ENCODE data around the gene CAMK2B.

Gene CAMK2B

GRCh38 chr7:44353668-44354067 is 28.3 kb upstream of the CAMK2B start:
- no peak overlapping the region for H2AK5ac ChIP-seq (ENCODE audit: low read length, severe bottlenecking)
- H3K4me1 ChIP-seq (ENCODE audit: control insufficient read depth, insufficient read depth, low read depth, low read length): no peaks in the 10 kb centered on the region
- H3K14ac ChIP-seq (ENCODE audit: low read length in 2 of 2): no peak overlapping the region
- H4K91ac ChIP-seq (ENCODE audit: low read length): no peak overlapping the region
- DNase-seq: no peak
- H2AFZ ChIP-seq (ENCODE audit: low read depth, low read length): no peak overlapping the region
- H3K9ac ChIP-seq (ENCODE audit: low read length): no peak overlapping the region
- H3K4me2 ChIP-seq (ENCODE audit: low read length, poor library complexity, severe bottlenecking): no peak overlapping the region
- H4K8ac ChIP-seq (ENCODE audit: low read length): no peak overlapping the region
- no peak overlapping the region for H2BK15ac ChIP-seq (ENCODE audit: low read depth, poor library complexity, severe bottlenecking)
- H2BK120ac ChIP-seq (ENCODE audit: low read depth, low read length): no peak overlapping the region
- H3K27me3 ChIP-seq (ENCODE audit: control insufficient read depth in 1 of 2, insufficient read depth in 1 of 2, low read length in 2 of 2): peaks cover 0 to 20% of the 10 kb centered on the region in 2 experiments
- H3K23ac ChIP-seq (ENCODE audit: low read length in 2 of 2): no peak overlapping the region
- H3K9me3 ChIP-seq (ENCODE audit: control insufficient read depth, low read length): peaks cover 28% of the 10 kb centered on the region
- no peak overlapping the region for H3K4me3 ChIP-seq (ENCODE audit: insufficient read depth in 1 of 2, low read depth in 1 of 2, low read length in 2 of 2)
- WGBS: 14% methylated on average over 1 of the region's 2 CpGs
- no peak overlapping the region for H3K4ac ChIP-seq (ENCODE audit: low read depth in 1 of 2, low read length in 2 of 2)
- no peaks in the 10 kb centered on the region for H3K79me1 ChIP-seq (replicated peaks; ENCODE audit: low read length, poor library complexity, severe bottlenecking)
- no peak overlapping the region for H2BK5ac ChIP-seq (ENCODE audit: low read depth, low read length, poor library complexity, severe bottlenecking)
- H3K27ac ChIP-seq (ENCODE audit: low read length, poor library complexity, severe bottlenecking): no peak overlapping the region
- no peak overlapping the region for H3K18ac ChIP-seq (ENCODE audit: low read depth in 1 of 2, low read length in 2 of 2)
- H2BK12ac ChIP-seq (ENCODE audit: low read length in 2 of 2): no peak overlapping the region
- H3K36me3 ChIP-seq (ENCODE audit: control insufficient read depth in 1 of 2, insufficient read depth in 2 of 2, low read depth in 1 of 2, low read length in 2 of 2): no peaks in the 10 kb centered on the region

GRCh38 chr7:44348851-44349781 is 23.7 kb upstream of the CAMK2B start:
- no peak overlapping the region for H3K4me2 ChIP-seq (ENCODE audit: low read length, poor library complexity, severe bottlenecking)
- no peak overlapping the region for H2BK12ac ChIP-seq (ENCODE audit: low read length in 2 of 2)
- no peak overlapping the region for H2BK120ac ChIP-seq (ENCODE audit: low read depth, low read length)
- H3K14ac ChIP-seq (ENCODE audit: low read length in 2 of 2): no peak overlapping the region
- peak; percentile 15 for DNase-seq
- peaks cover 14% of the 10 kb centered on the region for H3K9me3 ChIP-seq (ENCODE audit: control insufficient read depth, low read length)
- peaks cover 8 to 23% of the 10 kb centered on the region in 2 experiments for H3K27me3 ChIP-seq (ENCODE audit: control insufficient read depth in 1 of 2, insufficient read depth in 1 of 2, low read length in 2 of 2)
- H2AK5ac ChIP-seq (ENCODE audit: low read length, severe bottlenecking): no peak overlapping the region
- H3K36me3 ChIP-seq (ENCODE audit: control insufficient read depth in 1 of 2, insufficient read depth in 2 of 2, low read depth in 1 of 2, low read length in 2 of 2): no peaks in the 10 kb centered on the region
- no peaks in the 10 kb centered on the region for H3K4me1 ChIP-seq (ENCODE audit: control insufficient read depth, insufficient read depth, low read depth, low read length)
- no peak overlapping the region for H2AFZ ChIP-seq (ENCODE audit: low read depth, low read length)
- no peak overlapping the region for H3K18ac ChIP-seq (ENCODE audit: low read depth in 1 of 2, low read length in 2 of 2)
- no peak overlapping the region for H4K91ac ChIP-seq (ENCODE audit: low read length)
- H3K79me1 ChIP-seq (replicated peaks; ENCODE audit: low read length, poor library complexity, severe bottlenecking): no peaks in the 10 kb centered on the region
- H3K27ac ChIP-seq (ENCODE audit: low read length, poor library complexity, severe bottlenecking): no peak overlapping the region
- H2BK5ac ChIP-seq (ENCODE audit: low read depth, low read length, poor library complexity, severe bottlenecking): no peak overlapping the region
- H2BK15ac ChIP-seq (ENCODE audit: low read depth, poor library complexity, severe bottlenecking): peak overlapping the region; percentile 16
- H3K23ac ChIP-seq (ENCODE audit: low read length in 2 of 2): no peak overlapping the region
- no peak overlapping the region for H3K9ac ChIP-seq (ENCODE audit: low read length)
- H3K4me3 ChIP-seq (ENCODE audit: insufficient read depth in 1 of 2, low read depth in 1 of 2, low read length in 2 of 2): no peak overlapping the region
- no peak overlapping the region for H3K4ac ChIP-seq (ENCODE audit: low read depth in 1 of 2, low read length in 2 of 2)
- 69% methylated on average over 7 of the region's 9 CpGs for WGBS
- no peak overlapping the region for H4K8ac ChIP-seq (ENCODE audit: low read length)

GRCh38 chr7:44348300-44348699 is 22.9 kb upstream of the CAMK2B start:
- no peak overlapping the region for H3K4me2 ChIP-seq (ENCODE audit: low read length, poor library complexity, severe bottlenecking)
- no peak overlapping the region for H2BK15ac ChIP-seq (ENCODE audit: low read depth, poor library complexity, severe bottlenecking)
- H3K23ac ChIP-seq (ENCODE audit: low read length in 2 of 2): no peak overlapping the region
- H2BK12ac ChIP-seq (ENCODE audit: low read length in 2 of 2): no peak overlapping the region
- no peak overlapping the region for H3K4me3 ChIP-seq (ENCODE audit: insufficient read depth in 1 of 2, low read depth in 1 of 2, low read length in 2 of 2)
- H2AFZ ChIP-seq (ENCODE audit: low read depth, low read length): no peak overlapping the region
- no peak overlapping the region for H3K27ac ChIP-seq (ENCODE audit: low read length, poor library complexity, severe bottlenecking)
- H3K9me3 ChIP-seq (ENCODE audit: control insufficient read depth, low read length): peaks cover 12% of the 10 kb centered on the region
- no peak overlapping the region for H3K18ac ChIP-seq (ENCODE audit: low read depth in 1 of 2, low read length in 2 of 2)
- no peak overlapping the region for H4K91ac ChIP-seq (ENCODE audit: low read length)
- no peak overlapping the region for H3K9ac ChIP-seq (ENCODE audit: low read length)
- no peaks in the 10 kb centered on the region for H3K4me1 ChIP-seq (ENCODE audit: control insufficient read depth, insufficient read depth, low read depth, low read length)
- no peak overlapping the region for H4K8ac ChIP-seq (ENCODE audit: low read length)
- no peaks in the 10 kb centered on the region for H3K79me1 ChIP-seq (replicated peaks; ENCODE audit: low read length, poor library complexity, severe bottlenecking)
- H3K27me3 ChIP-seq (ENCODE audit: control insufficient read depth in 1 of 2, insufficient read depth in 1 of 2, low read length in 2 of 2): peaks cover 8 to 19% of the 10 kb centered on the region in 2 experiments
- WGBS: 94% methylated on average over 2 of the region's 2 CpGs
- no peak overlapping the region for H2BK120ac ChIP-seq (ENCODE audit: low read depth, low read length)
- no peak overlapping the region for H2BK5ac ChIP-seq (ENCODE audit: low read depth, low read length, poor library complexity, severe bottlenecking)
- H3K4ac ChIP-seq (ENCODE audit: low read depth in 1 of 2, low read length in 2 of 2): no peak overlapping the region
- H2AK5ac ChIP-seq (ENCODE audit: low read length, severe bottlenecking): no peak overlapping the region
- H3K36me3 ChIP-seq (ENCODE audit: control insufficient read depth in 1 of 2, insufficient read depth in 2 of 2, low read depth in 1 of 2, low read length in 2 of 2): no peaks in the 10 kb centered on the region
- H3K14ac ChIP-seq (ENCODE audit: low read length in 2 of 2): no peak overlapping the region
- DNase-seq: peak; percentile 55

GRCh38 chr7:44347546-44348114 is 22.2 kb upstream of the CAMK2B start:
- no peak overlapping the region for H4K8ac ChIP-seq (ENCODE audit: low read length)
- H2BK5ac ChIP-seq (ENCODE audit: low read depth, low read length, poor library complexity, severe bottlenecking): no peak overlapping the region
- no peaks in the 10 kb centered on the region for H3K36me3 ChIP-seq (ENCODE audit: control insufficient read depth in 1 of 2, insufficient read depth in 2 of 2, low read depth in 1 of 2, low read length in 2 of 2)
- no peak overlapping the region for H2BK12ac ChIP-seq (ENCODE audit: low read length in 2 of 2)
- no peak overlapping the region for H2BK15ac ChIP-seq (ENCODE audit: low read depth, poor library complexity, severe bottlenecking)
- no peak overlapping the region for H2AFZ ChIP-seq (ENCODE audit: low read depth, low read length)
- no peak for DNase-seq
- no peak overlapping the region for H2BK120ac ChIP-seq (ENCODE audit: low read depth, low read length)
- peak overlapping the region in 1 of 2 experiments; percentile 86 for H3K14ac ChIP-seq (ENCODE audit: low read length in 2 of 2)
- H2AK5ac ChIP-seq (ENCODE audit: low read length, severe bottlenecking): no peak overlapping the region
- H3K4me1 ChIP-seq (ENCODE audit: control insufficient read depth, insufficient read depth, low read depth, low read length): no peaks in the 10 kb centered on the region
- H3K4me3 ChIP-seq (ENCODE audit: insufficient read depth in 1 of 2, low read depth in 1 of 2, low read length in 2 of 2): no peak overlapping the region
- H3K79me1 ChIP-seq (replicated peaks; ENCODE audit: low read length, poor library complexity, severe bottlenecking): no peaks in the 10 kb centered on the region
- no peak overlapping the region for H3K23ac ChIP-seq (ENCODE audit: low read length in 2 of 2)
- H3K9me3 ChIP-seq (ENCODE audit: control insufficient read depth, low read length): peaks cover 17% of the 10 kb centered on the region
- no peak overlapping the region for H3K4ac ChIP-seq (ENCODE audit: low read depth in 1 of 2, low read length in 2 of 2)
- H3K18ac ChIP-seq (ENCODE audit: low read depth in 1 of 2, low read length in 2 of 2): no peak overlapping the region
- H4K91ac ChIP-seq (ENCODE audit: low read length): no peak overlapping the region
- H3K9ac ChIP-seq (ENCODE audit: low read length): no peak overlapping the region
- peaks cover 8 to 19% of the 10 kb centered on the region in 2 experiments for H3K27me3 ChIP-seq (ENCODE audit: control insufficient read depth in 1 of 2, insufficient read depth in 1 of 2, low read length in 2 of 2)
- no peak overlapping the region for H3K4me2 ChIP-seq (ENCODE audit: low read length, poor library complexity, severe bottlenecking)
- no peak overlapping the region for H3K27ac ChIP-seq (ENCODE audit: low read length, poor library complexity, severe bottlenecking)
